ENCODE measurements around the gene ST13.

DNA sequence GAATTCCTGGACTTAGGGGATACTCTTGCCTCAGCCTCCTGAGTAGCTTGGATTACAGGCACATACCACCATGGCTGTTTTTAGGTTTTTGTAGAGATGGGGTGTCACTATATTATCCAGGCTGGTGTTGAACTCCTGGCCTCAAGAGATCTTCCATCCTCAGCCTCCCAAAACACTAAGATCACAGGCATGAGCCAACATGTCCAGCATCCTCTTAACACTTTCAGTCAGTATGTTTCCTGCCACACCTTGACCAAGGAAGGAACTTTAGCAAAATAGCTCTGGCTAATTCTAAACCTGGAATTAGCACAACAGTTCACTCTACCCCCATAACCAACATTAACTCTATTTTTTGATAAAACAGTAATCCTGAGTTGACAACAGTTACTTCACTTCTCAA is 32.7 kb upstream of the ST13 start:
- TF ChIP-seq CTCF (conservative IDR thresholded peaks at IDR 0.05; ENCODE audit: low read depth, low read length) (no peak), EZH2 (IDR thresholded peaks at IDR 0.05; ENCODE audit: low read length, unreplicated experiment) (no peak), EZH2phosphoT487 (IDR thresholded peaks at IDR 0.05; ENCODE audit: borderline replicate concordance, low read length) (no peak)

Measured in PC-3 (cell line).